GM12875 (cell line): ENCODE results near the gene ZCCHC2.
A peak's percentile ranks its signal among the peaks of the same experiment; 100 is the strongest.

ENCODE experiments used
- H3K4me3 ChIP-seq: one replicate; pipeline ENCODE4 v1.5.1; 2011; ENCODE audit warnings: low read depth, low read length, control low read depth
- TF ChIP-seq, protein P1 (sequence below): IDR thresholded peaks from 2 replicates; pipeline ENCODE4 v1.5.1; 2011; ENCODE audit warnings: low read depth, mild to moderate bottlenecking, control low read depth, inconsistent platforms, low read length, moderate library complexity, borderline replicate concordance; ENCODE audit not compliant: insufficient read depth

Gene ZCCHC2

DNA sequence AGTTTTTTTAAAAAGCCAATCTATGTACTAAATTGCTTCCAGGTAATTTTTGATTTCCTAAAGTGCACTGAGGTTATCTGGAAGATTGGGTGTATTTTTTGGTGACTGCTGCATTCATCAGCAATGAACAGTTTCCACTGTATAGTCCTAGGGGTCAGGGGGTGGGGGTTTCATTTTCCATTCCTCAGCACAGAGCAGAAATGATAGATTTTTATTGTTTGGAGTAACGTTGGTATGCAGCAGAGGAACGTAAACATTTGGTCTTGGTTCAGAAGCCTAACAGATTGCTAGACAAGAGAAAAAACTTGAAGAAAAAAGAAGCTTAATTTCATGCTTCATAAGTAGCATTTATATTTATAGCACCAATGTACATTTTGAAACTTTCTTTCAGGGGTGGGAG, 54.9 kb downstream of the ZCCHC2 start:
- H3K4me3 ChIP-seq, result no peak overlapping the region
- TF ChIP-seq, protein P1, sequence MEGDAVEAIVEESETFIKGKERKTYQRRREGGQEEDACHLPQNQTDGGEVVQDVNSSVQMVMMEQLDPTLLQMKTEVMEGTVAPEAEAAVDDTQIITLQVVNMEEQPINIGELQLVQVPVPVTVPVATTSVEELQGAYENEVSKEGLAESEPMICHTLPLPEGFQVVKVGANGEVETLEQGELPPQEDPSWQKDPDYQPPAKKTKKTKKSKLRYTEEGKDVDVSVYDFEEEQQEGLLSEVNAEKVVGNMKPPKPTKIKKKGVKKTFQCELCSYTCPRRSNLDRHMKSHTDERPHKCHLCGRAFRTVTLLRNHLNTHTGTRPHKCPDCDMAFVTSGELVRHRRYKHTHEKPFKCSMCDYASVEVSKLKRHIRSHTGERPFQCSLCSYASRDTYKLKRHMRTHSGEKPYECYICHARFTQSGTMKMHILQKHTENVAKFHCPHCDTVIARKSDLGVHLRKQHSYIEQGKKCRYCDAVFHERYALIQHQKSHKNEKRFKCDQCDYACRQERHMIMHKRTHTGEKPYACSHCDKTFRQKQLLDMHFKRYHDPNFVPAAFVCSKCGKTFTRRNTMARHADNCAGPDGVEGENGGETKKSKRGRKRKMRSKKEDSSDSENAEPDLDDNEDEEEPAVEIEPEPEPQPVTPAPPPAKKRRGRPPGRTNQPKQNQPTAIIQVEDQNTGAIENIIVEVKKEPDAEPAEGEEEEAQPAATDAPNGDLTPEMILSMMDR, result no peak

DNA sequence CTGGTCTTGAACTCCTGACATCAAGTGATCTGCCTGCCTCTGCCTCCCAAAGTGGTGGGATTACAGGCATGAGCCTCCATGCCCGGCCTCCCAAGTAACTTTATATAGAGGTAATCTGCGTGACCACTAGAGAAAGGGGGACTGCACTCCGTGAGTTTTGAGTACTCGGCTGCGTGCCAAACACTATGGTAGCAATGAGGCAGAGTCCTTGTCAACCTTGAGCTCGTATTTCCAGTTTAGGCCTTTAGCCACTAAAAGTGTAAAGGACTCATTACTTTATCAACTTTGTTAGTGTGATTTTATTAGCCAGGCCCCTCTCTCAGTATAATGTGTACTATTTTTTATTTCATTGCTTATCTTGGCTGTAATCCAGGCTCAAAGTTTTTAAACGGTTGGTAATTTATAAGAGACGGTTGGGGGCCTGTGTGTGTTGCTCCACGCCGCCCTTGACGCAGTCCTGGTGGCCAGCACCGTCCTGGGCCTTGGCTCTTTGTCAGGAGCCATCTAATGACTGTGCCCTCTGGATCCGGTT, 56.2 kb downstream of the ZCCHC2 start:
- no peak overlapping the region for H3K4me3 ChIP-seq
- TF ChIP-seq, protein P1, result no peak

DNA sequence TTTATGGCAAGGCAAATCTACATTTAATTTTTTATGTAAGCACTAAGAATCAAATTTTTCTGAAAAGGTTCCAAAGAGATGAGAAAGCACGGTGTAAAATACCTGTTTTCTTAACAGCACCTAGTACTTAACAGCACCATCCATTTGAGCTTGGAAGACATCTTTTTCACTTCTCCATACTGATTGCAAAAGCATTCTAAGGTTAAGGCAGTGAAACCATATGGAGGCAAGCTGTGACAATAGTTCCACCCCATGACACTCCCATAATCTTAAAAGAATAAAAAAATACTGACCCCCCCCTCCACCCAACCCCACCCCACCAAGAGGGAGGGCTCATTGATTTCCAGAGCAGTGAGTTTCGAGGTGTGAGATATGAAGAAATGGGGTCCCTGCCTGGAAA, 60.6 kb downstream of the ZCCHC2 start:
- TF ChIP-seq, protein P1, result no peak
- H3K4me3 ChIP-seq, result no peak overlapping the region

DNA sequence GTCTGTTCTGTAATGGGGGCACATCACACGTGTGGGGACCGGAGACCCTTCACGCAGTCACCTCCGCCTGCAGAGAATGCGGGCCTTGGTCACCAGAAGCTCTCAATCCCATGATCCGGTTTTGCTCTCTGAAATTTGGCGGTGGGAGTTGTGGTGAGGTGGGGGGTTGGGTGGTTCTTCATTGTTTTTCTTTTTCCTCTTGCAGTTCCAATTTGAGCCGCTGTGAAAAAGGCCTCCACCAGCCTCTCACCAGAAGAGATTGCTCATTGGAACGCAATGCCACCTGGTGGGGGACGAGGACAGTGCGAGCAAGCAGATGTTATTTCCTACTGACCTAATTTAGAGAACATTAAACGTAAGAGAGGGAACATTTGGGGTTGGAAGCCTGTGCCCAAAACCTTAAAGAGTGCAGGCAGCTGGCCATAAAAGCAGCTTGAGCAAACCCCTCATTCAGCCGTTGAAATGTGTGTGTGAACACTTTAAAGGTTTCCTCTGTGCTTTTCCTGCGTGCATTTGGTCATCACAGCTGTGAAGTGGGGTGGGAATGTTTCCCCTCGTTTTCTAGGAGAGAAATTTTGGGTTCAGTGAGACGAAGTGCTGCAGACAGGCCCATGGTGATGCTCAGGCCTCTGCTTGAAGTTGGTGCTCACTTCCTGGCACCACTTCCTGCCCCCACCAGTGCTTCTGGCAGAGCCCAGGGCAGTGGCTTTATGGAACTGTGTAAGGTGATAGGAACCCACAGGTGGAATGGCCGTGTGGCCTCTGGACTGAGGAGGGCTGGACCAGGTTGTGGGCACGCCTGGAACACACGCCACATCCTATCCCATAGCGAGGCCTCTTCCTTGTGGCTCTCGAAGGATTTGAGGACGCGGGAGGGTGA, 61.7 kb downstream of the ZCCHC2 start:
- no peak overlapping the region for H3K4me3 ChIP-seq

DNA sequence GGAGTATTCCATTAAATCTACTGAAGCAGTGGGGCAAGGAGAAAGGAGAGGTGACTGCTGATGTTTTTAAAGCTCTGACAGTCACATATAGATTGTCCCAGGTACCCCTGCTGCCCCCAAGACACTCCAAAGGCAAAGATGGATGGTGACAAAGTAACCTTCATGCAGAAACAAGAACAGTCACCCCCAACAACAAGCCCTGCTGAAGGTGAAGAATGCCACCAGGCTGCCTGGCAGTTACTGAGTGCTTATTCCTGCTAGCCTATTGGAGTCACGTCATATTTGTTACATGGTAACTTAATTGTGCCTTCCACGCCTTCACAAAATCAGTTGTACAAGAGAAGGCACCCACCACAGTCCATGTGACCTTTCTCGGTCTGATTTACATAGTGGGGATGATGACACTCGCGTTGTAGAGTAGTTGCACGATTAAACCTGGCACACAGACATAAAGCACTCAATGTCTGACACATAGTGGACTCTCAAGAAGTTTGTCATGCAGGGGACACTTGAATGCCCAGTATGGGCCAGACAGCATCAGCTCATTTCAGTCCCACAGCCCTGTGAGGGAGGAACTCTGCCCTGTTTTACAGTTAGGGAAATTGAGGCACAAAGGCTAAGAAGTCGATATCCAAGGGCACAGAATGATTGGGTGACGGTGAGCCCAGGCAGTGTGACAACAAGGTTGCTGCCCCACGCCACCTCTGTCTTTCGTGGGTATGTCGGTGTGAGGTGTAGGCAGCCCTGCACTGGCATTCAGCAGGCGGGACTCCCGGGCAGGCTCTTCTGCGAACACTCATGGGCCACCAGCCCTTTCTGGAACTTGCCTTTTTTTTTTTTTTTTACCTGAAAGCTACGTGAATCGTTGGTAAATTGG, 62.7 kb downstream of the ZCCHC2 start:
- H3K4me3 ChIP-seq, result no peak overlapping the region
- TF ChIP-seq, protein P1, result no peak

More for the DNA sequence above, 61.7 kb downstream of the ZCCHC2 start:
- TF ChIP-seq, protein P1, result peak; percentile 85

DNA sequence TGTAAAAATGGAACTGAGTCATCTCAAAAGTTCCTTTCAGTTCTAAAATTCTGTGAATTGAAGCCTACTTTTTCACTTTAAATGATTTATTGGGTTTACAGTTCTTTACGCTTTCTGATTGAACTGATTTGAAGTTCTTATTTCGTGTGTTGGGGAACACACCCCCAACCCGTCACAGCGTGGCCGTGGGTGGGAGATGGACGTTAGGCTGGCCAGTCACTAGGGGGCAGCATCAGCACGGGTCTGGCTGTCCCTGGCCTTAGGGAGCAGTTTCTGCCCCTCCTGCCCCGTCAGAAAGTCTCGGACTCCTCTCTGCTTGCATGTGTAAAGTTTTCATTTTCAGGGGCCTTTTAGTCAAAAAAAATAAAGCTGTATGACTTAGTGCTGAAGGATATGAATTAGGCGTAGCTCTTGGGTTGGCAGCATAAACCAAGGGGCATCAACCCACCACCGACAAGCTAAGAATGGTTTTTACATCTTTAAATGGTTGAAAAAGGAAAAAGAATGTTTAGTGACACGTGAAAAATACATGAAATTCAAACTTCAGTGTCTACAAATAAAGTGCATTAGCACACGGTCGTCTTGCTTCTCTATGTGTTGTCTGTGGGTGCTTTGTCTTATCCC, 63.4 kb downstream of the ZCCHC2 start:
- TF ChIP-seq, protein P1, result peak; percentile 88
- no peak overlapping the region for H3K4me3 ChIP-seq
